Measurements from ENCODE around the gene RRP1B.

RRP1B gene

GRCh38 chr21:43720539-43721166, 61.3 kb downstream of the RRP1B start:
- in situ Hi-C loops (cut with HindIII; ENCODE audit: low sequenced_read_pairs) = no loop called here

GRCh38 chr21:43721206-43721605, 61.8 kb downstream of the RRP1B start:
- in situ Hi-C loops (cut with HindIII; ENCODE audit: low sequenced_read_pairs) = no loop called here

GRCh38 chr21:43721939-43722338, 62.6 kb downstream of the RRP1B start:
- in situ Hi-C loops (cut with HindIII; ENCODE audit: low sequenced_read_pairs) = no loop called here

- in situ Hi-C loops (cut with HindIII; ENCODE audit: low sequenced_read_pairs) = no loop called here
Measured at GRCh38 chr21:43723648-43724047, 64.3 kb downstream of the RRP1B start.

- in situ Hi-C loops (cut with HindIII; ENCODE audit: low sequenced_read_pairs) = no loop called here
Measured at GRCh38 chr21:43726686-43727518, 67.5 kb downstream of the RRP1B start.

- in situ Hi-C loops (cut with HindIII; ENCODE audit: low sequenced_read_pairs) = no loop called here
Measured at GRCh38 chr21:43727519-43728153, 68.3 kb downstream of the RRP1B start.

- in situ Hi-C loops (cut with HindIII; ENCODE audit: low sequenced_read_pairs) = no loop called here
Measured at GRCh38 chr21:43728154-43728466, 68.8 kb downstream of the RRP1B start.

- in situ Hi-C loops (cut with HindIII; ENCODE audit: low sequenced_read_pairs) = no loop called here
Measured at GRCh38 chr21:43728467-43729390, 69.4 kb downstream of the RRP1B start.

- in situ Hi-C loops (cut with HindIII; ENCODE audit: low sequenced_read_pairs) = no loop called here
Measured at GRCh38 chr21:43731476-43731875, 72.1 kb downstream of the RRP1B start.

- in situ Hi-C loops (cut with HindIII; ENCODE audit: low sequenced_read_pairs) = no loop called here
Measured at GRCh38 chr21:43731891-43732711, 72.7 kb downstream of the RRP1B start.

GRCh38 chr21:43733060-43733459, 73.7 kb downstream of the RRP1B start:
- in situ Hi-C loops (cut with HindIII; ENCODE audit: low sequenced_read_pairs) = no loop called here

GRCh38 chr21:43733529-43734071, 74.2 kb downstream of the RRP1B start:
- in situ Hi-C loops (cut with HindIII; ENCODE audit: low sequenced_read_pairs) = no loop called here

GRCh38 chr21:43734131-43734927, 75.0 kb downstream of the RRP1B start:
- in situ Hi-C loops (cut with HindIII; ENCODE audit: low sequenced_read_pairs) = no loop called here

- in situ Hi-C loops (cut with HindIII; ENCODE audit: low sequenced_read_pairs) = loop anchor here (5.0 kb wide), 1 partner anchor 37 kb away; no protein-coding TSS in a partner anchor
Measured at GRCh38 chr21:43734928-43735229, 75.5 kb downstream of the RRP1B start.

- in situ Hi-C loops (cut with HindIII; ENCODE audit: low sequenced_read_pairs) = loop anchor here (5.0 kb wide), 1 partner anchor 37 kb away; no protein-coding TSS in a partner anchor
Measured at GRCh38 chr21:43735236-43736091, 76.1 kb downstream of the RRP1B start.

- in situ Hi-C loops (cut with HindIII; ENCODE audit: low sequenced_read_pairs) = loop anchor here (5.0 kb wide), 1 partner anchor 36 kb away; no protein-coding TSS in a partner anchor
Measured at GRCh38 chr21:43736224-43736883, 77.0 kb downstream of the RRP1B start.

- in situ Hi-C loops (cut with HindIII; ENCODE audit: low sequenced_read_pairs) = loop anchor here (5.0 kb wide), 1 partner anchor 35 kb away; no protein-coding TSS in a partner anchor
Measured at GRCh38 chr21:43737158-43737950, 78.0 kb downstream of the RRP1B start.

Data from endothelial cell of hepatic sinusoid (primary cell).